GM21515 (cell line): Measurements from ENCODE around the gene IGSF6.
A peak's percentile ranks its signal among the peaks of the same experiment; 100 is the strongest.

Experiments used
- ATAC-seq: cut with Tn5 transposase; IDR thresholded peaks from one replicate; pipeline ENCODE4 v1.9.1; 2021; ENCODE audit not compliant: unreplicated experiment

Gene IGSF6

DNA sequence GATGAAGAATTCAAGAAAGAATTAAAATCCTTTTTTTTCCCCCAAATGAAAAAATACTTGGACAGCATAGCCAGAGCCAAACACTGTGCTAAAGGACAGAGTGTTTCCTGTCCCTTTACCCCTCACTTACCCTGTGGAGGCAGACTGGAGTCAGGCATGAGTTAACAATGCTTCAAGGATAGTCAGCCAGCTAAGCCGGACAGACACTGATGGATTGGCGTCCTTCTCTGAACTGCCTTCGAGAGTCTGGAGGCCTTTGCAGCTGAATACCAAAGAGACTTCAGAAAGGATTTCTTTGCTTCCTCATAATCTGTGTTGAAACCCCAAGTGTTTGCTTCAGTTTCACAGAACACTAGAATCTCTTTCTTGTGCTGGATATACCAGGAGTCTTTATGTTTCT, 48.5 kb downstream of the IGSF6 start:
- ATAC-seq, result no peak

DNA sequence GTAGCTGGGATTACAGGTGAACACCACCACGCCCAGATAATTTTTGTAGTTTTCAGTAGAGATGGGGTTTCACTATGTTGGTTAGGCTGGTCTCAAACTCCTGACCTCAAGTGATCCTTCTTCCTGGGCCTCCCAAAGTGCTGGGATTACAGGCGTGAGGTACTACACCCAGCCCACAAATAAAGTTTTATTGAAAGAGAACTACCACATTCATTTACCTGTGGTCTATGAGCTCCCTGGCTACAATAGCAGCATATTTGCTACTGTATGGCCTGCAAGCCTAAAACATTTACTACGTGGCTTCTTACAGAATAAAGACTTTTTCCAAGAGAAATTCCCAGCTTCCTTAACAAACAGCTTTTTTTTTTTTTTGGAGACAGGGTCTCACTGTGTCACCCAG, 49.6 kb downstream of the IGSF6 start:
- no peak for ATAC-seq

DNA sequence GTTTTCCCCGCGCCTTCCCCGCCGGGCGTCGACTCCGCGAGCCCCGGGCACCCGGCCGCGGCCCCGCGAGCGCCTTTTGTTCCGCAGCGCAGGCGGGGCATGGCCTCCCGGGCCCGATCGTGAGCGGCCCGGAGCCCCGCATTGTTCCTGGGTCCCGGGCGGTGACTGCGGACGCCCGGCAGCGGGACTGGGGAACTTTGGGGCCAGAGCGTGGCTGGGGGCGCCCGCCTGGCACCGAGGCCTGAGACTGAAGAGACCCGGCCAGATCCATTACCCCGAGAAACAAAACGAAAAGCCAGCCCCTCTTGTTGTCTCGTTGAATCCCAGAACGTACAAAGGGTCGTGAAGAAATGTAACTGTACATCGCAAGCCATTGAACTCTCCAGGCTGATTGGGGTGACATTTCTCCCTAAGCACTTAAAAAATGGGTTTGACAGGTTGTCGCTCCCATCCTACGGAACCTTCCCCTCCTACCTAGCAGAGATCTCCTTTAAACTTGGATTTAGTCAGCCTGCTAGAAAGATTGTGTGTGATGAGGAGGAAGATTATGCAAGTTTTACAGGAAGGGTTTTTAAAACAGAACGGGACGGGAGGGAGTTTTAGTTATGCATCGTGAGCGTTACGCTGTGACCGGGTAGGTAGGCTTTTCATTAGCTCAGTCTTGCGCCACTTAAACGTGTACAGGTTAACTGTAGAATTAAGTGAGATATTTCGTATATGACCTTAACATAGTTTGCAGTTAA, 52.2 kb downstream of the IGSF6 start:
- peak; percentile 20 for ATAC-seq

DNA sequence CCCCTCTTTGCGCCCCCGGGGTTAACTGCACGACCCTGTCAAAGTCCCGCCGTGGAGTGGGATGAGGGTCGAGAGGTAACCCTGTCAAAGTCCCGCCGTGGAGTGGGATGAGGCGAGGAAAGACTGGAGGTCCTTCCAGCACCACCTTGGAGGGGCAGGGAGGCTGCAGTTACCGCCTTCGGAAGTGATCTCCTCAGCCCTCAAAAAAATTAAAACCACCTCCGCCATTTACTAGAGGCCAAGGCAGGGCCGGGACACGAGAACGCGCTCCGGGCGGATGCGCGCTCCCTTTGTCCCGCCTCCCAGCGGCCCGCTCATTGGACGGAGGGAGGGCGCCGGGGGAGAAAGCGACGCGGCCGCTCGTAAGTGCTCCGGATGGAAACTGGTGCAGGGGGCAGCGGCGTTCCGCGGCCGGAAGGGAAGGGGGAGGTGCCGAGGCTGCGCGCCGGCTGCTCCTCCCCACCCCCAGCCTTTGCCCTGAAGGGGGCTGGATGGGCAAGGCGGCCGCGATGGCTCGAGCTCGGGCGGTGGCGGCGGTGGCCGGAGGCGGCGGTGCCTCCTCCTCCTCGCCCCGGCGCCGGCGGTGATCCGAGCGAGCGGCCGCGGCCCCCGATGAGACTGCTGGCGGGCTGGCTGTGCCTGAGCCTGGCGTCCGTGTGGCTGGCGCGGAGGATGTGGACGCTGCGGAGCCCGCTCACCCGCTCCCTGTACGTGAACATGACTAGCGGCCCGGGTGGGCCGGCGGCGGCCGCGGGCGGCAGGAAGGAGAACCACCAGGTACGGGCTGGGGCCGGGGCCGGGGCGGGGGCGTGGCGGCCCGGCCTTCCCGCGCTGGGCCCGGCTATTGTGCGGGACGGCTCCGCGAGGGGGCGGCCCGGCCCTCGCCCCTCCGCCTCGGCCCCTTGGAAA, 53.0 kb downstream of the IGSF6 start, which contains the start of gene METTL9:
TSS of gene METTL9 (plus strand) at position 456 of the 909 bp plus-strand sequence. CDS start at position 613, 157 bp downstream.
- peak; percentile 90 for ATAC-seq

DNA sequence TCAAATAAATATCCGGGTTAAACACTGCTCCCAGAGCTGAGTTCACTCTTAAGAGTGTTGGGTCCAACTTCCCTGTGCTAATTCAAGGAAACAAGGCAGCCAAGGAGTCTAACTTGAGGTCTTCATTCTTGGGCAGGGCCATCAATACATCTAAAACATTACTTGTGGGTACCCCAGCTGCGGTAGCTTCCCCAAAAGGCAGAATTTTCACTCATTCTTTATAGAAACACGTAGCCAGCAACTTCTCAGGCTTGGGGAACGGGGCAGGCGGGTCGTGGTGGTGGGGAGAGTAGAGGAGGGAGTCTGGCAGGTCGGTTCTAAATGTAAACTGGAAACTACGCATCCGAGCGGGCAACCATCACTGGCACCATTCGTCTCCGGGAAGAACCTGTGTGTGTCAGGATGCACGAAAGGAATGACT, 53.7 kb downstream of the IGSF6 start:
- peak; percentile 4 for ATAC-seq

DNA sequence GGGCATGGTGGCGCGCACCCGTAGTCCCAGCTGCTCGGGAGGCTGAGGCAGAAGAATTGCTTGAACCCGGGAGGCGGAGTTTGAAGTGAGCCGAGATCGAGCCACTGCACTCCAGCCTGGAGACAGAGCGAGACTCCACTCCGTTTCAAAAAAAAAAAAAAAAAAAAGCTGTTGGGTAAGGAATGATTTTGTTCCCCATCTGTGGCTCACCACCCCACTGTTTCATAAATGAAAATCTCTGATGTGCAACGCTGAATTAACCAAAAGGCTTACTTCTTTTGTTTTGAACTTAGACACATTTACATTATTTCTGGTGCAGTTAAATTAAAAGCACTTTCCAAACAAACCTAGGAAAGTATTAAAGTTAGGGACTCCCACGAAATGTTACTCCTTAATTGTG, 54.2 kb downstream of the IGSF6 start:
- no peak for ATAC-seq

DNA sequence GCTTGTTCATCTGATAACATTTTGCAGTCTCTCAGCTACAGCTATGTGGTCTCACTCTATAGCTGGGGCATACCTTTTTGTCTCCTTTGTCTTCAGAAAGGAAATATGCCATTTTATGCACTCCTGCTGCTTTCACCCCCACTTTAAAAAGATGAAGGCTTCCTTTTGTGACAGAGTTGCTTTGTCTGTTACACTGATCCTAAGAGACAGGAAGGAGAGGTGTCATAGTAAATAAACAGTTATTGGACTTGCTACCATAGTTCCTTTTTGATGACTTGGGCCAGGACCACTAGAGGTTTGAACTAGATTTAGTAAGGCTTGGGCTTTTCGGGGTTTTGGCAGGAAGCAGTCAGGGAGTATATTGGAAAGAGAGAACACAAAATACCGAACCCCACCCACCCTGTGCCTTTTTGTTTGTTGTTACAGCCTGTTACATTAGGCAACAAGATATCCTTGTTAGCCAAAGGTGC, 54.8 kb downstream of the IGSF6 start:
- no peak for ATAC-seq

DNA sequence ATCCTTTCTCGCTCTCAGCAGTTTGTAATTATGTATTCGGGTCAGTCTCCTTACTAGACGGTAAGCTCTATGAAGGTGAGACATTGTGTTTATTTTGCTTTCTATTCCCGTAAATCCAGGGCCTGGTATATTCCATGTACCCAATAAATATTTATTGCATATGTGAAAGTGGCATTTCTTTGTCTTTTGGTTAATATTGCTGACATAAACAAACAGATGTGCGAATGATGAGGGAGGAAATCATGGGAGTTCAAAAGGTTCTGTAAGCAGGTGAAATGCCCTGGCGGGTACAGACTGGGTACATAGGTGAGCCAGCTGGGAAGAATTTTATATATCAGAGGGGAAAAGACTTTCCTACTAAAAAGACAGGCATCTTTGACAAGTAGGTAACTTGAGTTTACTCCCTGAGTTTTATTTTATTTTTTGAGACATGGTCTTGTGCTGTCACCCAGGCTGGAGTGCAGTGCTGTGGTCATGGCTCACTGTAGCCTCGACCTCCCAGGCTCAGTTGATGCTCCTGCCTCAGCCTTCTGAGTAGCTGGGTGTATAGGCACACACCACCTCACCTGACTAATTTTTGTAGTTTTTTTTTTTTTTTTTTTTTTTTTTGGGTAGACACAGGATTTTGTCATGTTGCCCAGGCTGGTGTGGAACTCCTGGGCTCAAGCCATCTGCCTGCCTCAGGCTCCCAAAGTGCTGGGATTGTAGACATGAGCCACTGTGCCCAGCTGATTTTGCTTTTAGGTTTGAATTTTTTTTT, 58.7 kb downstream of the IGSF6 start:
- no peak for ATAC-seq

DNA sequence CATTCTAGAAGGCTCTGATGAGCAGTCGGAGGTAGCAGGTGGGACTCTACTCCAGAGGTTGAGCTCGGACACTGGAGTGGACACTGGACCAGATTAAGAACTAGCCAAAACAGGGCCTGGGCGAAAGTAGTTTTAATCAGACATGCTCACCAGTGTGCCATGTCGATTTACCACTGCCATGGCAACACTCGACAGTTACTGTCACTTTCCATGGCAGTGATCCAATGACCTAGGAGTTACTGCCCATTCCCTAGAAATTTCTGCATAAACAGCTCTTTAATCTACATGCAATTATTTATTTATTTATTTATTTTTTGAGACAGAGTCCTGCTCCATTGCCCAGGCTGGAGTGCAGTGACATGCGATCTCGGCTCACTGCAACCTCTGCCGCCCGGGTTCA, 60.2 kb downstream of the IGSF6 start:
- no peak for ATAC-seq

DNA sequence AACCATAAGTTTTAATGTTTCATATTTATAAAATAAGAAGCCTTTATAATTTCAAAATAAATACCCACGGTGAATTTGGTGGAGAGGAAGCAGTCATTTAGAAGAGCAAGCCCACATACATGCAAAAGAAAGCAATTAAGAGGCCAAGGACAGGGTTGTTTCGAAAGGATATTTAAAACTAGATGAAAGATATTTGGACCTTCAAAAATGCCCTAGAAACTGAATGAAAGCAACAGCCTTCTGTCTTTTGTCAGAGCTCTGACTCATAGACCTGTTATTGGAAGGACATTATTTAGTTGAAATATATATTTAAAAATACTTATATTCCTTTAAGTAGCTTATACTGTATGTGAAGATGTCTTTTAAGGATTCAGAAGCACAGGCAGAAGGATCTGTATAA, 61.6 kb downstream of the IGSF6 start:
- no peak for ATAC-seq

DNA sequence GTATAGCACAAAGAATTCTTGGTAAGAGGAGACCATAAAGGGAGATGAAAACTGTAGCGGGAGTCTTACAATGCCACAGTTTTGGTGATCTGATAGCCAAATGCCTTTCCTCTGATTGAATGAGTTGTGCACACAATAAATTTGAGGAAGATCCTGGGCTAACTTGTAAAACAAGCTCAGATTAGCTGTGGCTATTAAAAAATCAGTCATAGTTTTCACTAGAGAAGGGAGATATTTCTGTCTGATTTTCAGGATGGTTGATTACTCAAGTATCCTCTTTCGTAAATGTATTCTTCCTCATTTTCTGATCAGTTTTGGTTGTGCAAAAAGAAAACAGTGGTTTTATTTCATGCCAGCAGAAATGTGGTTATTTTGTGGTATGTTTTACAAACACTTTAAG, 62.1 kb downstream of the IGSF6 start:
- no peak for ATAC-seq

DNA sequence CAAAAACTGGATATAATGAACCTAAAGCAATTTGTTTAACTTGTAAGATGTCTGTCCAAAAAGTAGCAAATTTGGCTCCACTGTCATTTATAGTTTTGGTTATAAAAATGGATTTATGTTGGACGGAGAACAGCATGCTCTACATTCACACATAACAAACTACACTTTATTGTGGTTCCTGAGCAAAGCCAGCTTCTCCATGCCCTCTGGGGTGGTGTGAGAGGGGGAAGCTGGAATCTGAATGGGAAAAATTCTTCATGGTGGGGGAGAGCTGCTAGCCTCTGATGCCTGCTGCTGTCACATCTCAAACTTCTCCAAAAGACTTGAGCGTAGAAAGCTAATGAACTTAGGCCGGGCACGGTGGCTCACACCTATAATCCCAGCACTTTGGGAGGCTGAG, 62.9 kb downstream of the IGSF6 start:
- no peak for ATAC-seq
